Thymus (tissue), 11 donors: ENCODE data around the gene METTL4. TPM values are rescaled to one million over a fixed set of nuclear protein-coding genes. Genes with fewer than 3 reads are reported as not detected.

ENCODE experiments used
- DNase-seq, 9 donors: peaks; one replicate each; pipeline ENCODE4 v3.0.0-alpha.2; 2013; ENCODE audit warnings: low spot score in 9 of 9, low read depth in 6 of 9, missing footprints in 1 of 9
- H3K27ac ChIP-seq, 2 donors: one replicate each; pipeline ENCODE4 v1.5.1; 2013; ENCODE audit warnings: control low read depth in 1 of 2, low read depth in 1 of 2, low read length in 1 of 2, mild to moderate bottlenecking in 1 of 2, moderate library complexity in 1 of 2
- H3K27me3 ChIP-seq, 2 donors: one replicate each; pipeline ENCODE4 v1.5.1; 2013; ENCODE audit warnings: low read length in 1 of 2; ENCODE audit not compliant: control insufficient read depth in 2 of 2, insufficient read depth in 1 of 2
- H3K36me3 ChIP-seq, 2 donors: one replicate each; pipeline ENCODE4 v1.5.1; 2013; ENCODE audit warnings: low read length in 1 of 2, mild to moderate bottlenecking in 1 of 2, moderate library complexity in 1 of 2; ENCODE audit not compliant: control insufficient read depth in 2 of 2, insufficient read depth in 2 of 2
- H3K4me1 ChIP-seq, 2 donors: one replicate each; pipeline ENCODE4 v1.5.1; 2013; ENCODE audit warnings: low read length in 2 of 2; ENCODE audit not compliant: control insufficient read depth in 2 of 2, insufficient read depth in 2 of 2
- H3K4me3 ChIP-seq, 2 donors: one replicate each; pipeline ENCODE4 v1.5.1; 2013; ENCODE audit warnings: low read length in 2 of 2, control low read depth in 1 of 2, mild to moderate bottlenecking in 1 of 2
- H3K9me3 ChIP-seq, 2 donors: one replicate each; pipeline ENCODE4 v1.5.1; 2013; ENCODE audit warnings: low read length in 1 of 2, mild to moderate bottlenecking in 1 of 2; ENCODE audit not compliant: control insufficient read depth in 2 of 2, insufficient read depth in 1 of 2
- WGBS: extraction: QIAGEN DNeasy Blood & Tissue Kit; methylation state at CpG from one replicate; pipeline ENCODE4 v1.1.7; 2013; 5-methylcytosine and 5-hydroxymethylcytosine counted together
- polyA plus RNA-seq: library from polyadenylated mRNA; stranded (reverse); fragments of 200-250 nt; gene quantifications from one replicate; pipeline ENCODE4 v1.2.3, GENCODE V29; 2013
- total RNA-seq: library from RNA; stranded (reverse); fragments of 120-200 nt; gene quantifications from one replicate; pipeline ENCODE4 v1.2.4, GENCODE V29; 2013
- donor health status: healthy.

METTL4 gene
- total and polyA plus RNA-seq, 2 donors: 9.3 to 18.9 TPM

- no peak for DNase-seq
- Histone ChIP-seq H3K36me3 (no peaks in the 10 kb centered on the region), H3K4me1 (no peaks in the 10 kb centered on the region), H3K9me3 (no peaks in the 10 kb centered on the region), H3K27me3 (no peaks in the 10 kb centered on the region), H3K27ac (no peak overlapping the region), H3K4me3 (no peak overlapping the region)
- 83% methylated on average over 1 of the region's 1 CpG for WGBS
Observed at GRCh38 chr18:2502880-2503279, 68.4 kb downstream of the METTL4 start.

GRCh38 chr18:2502394-2502793 is 68.9 kb downstream of the METTL4 start:
- 65% methylated on average over 3 of the region's 3 CpGs for WGBS
- H3K27ac ChIP-seq: no peak overlapping the region
- H3K36me3 ChIP-seq: no peaks in the 10 kb centered on the region
- no peak for DNase-seq
- H3K9me3 ChIP-seq: no peaks in the 10 kb centered on the region
- H3K27me3 ChIP-seq: no peaks in the 10 kb centered on the region
- H3K4me1 ChIP-seq: no peaks in the 10 kb centered on the region
- H3K4me3 ChIP-seq: no peak overlapping the region

- WGBS: 74% methylated on average over 3 of the region's 3 CpGs
- Histone ChIP-seq H3K36me3 (no peaks in the 10 kb centered on the region), H3K9me3 (no peaks in the 10 kb centered on the region), H3K4me3 (no peak overlapping the region), H3K27me3 (no peaks in the 10 kb centered on the region), H3K4me1 (no peaks in the 10 kb centered on the region), H3K27ac (no peak overlapping the region)
- DNase-seq: no peak
Observed at GRCh38 chr18:2497797-2498196, 73.5 kb downstream of the METTL4 start.

- no peaks in the 10 kb centered on the region for H3K4me1 ChIP-seq
- no peaks in the 10 kb centered on the region for H3K9me3 ChIP-seq
- no peak for DNase-seq
- H3K4me3 ChIP-seq: no peak overlapping the region
- 96% methylated on average over 1 of the region's 1 CpG for WGBS
- H3K36me3 ChIP-seq: no peaks in the 10 kb centered on the region
- H3K27ac ChIP-seq: no peak overlapping the region
- H3K27me3 ChIP-seq: no peaks in the 10 kb centered on the region
Observed at GRCh38 chr18:2495381-2495780, 75.9 kb downstream of the METTL4 start.

GRCh38 chr18:2494921-2495320 is 76.4 kb downstream of the METTL4 start:
- no peaks in the 10 kb centered on the region for H3K4me1 ChIP-seq
- H3K4me3 ChIP-seq: no peak overlapping the region
- H3K27me3 ChIP-seq: no peaks in the 10 kb centered on the region
- 90% methylated on average over 4 of the region's 4 CpGs for WGBS
- DNase-seq: no peak
- no peak overlapping the region for H3K27ac ChIP-seq
- no peaks in the 10 kb centered on the region for H3K36me3 ChIP-seq
- H3K9me3 ChIP-seq: no peaks in the 10 kb centered on the region

Other genes starting within 250 kb of the METTL4 start
- 43.7 TPM for gene NDC80, start 52 bp upstream of the METTL4 start, total RNA-seq
- 9.9 TPM for gene NDC80, start 52 bp upstream of the METTL4 start, polyA plus RNA-seq
- gene SMCHD1, start 84.2 kb upstream of the METTL4 start, total RNA-seq: 87.8 TPM
- gene SMCHD1, start 84.2 kb upstream of the METTL4 start, polyA plus RNA-seq: 26.6 TPM